Spinal cord (tissue), 10 donors: ENCODE results near the gene IPMK. TPM values are rescaled to one million over a fixed set of nuclear protein-coding genes. Genes with fewer than 3 reads are reported as not detected.

Experiments
- DNase-seq, 6 donors: peaks; one replicate each; pipeline versions ENCODE4 v3.0.0 to v3.0.0-alpha.2; 2013 to 2015; ENCODE audit warnings: low spot score in 6 of 6, low read depth in 4 of 6
- H3K27ac ChIP-seq: one replicate; pipeline ENCODE4 v1.5.1; 2013; ENCODE audit warnings: low read depth, low read length, control low read depth
- H3K27me3 ChIP-seq: one replicate; pipeline ENCODE4 v1.6.1; 2013; ENCODE audit warnings: low read length; ENCODE audit not compliant: control insufficient read depth, insufficient read depth
- H3K36me3 ChIP-seq: one replicate; pipeline ENCODE4 v1.6.1; 2013; ENCODE audit warnings: low read length; ENCODE audit not compliant: control insufficient read depth, insufficient read depth
- H3K4me1 ChIP-seq: one replicate; pipeline ENCODE4 v1.6.1; 2013; ENCODE audit warnings: low read length; ENCODE audit not compliant: control insufficient read depth, insufficient read depth
- H3K4me3 ChIP-seq: one replicate; pipeline ENCODE4 v1.5.1; 2013; ENCODE audit warnings: low read depth, low read length, control low read depth
- H3K9me3 ChIP-seq: one replicate; pipeline ENCODE4 v1.6.1; 2013; ENCODE audit warnings: low read length; ENCODE audit not compliant: control insufficient read depth, insufficient read depth
- WGBS: methylation state at CpG from one replicate; pipeline ENCODE4 v1.1.5; 2013; ENCODE audit warnings: missing lambda C conversion rate; ENCODE audit not compliant: insufficient coverage; 5-methylcytosine and 5-hydroxymethylcytosine counted together
- long read RNA-seq, 4 donors: transcript quantifications; one replicate each; lab custom pipeline, GENCODE V29; 2026
- polyA plus RNA-seq, 2 donors: library from polyadenylated mRNA; unstranded; fragments of 120-200 nt; gene quantifications; one replicate each; pipeline ENCODE4 v1.2.1, GENCODE V29; 2013; ENCODE audit not compliant: insufficient read length in 2 of 2
- total RNA-seq, 2 donors: library from RNA; depleted of rRNA in 1 of 2; stranded (reverse); fragments of 120-200 nt in 1 of 2; fragments of >200 nt in 1 of 2; gene quantifications; one replicate each; pipeline versions ENCODE4 v1.2.3 to v1.2.4, GENCODE V29; 2013 to 2014
- donor health status: healthy.

Gene IPMK
- total RNA-seq (10 to 100 TPM in 1 of 2 donors, 1 to 10 TPM in 1; 4.6 to 19.3 TPM), polyA plus RNA-seq (10 to 100 TPM in 1 of 2 donors, 1 to 10 TPM in 1; 7.5 to 14.2 TPM)
- long read RNA-seq, donor 1, partial matches to known transcripts: 86 of 86 reads
- long read RNA-seq, donor 1, other reads (novel, unspliced or antisense): 0 of 86 reads
- long read RNA-seq, donor 2, full-length matches to known transcripts: 1 of 1 reads
- long read RNA-seq, donor 2, partial matches to known transcripts: 0 of 1 reads
- long read RNA-seq, donor 2, other reads (novel, unspliced or antisense): 0 of 1 reads
- long read RNA-seq, donor 3, full-length matches to known transcripts: 4 of 4 reads
- long read RNA-seq, donor 3, partial matches to known transcripts: 0 of 4 reads
- long read RNA-seq, donor 3, other reads (novel, unspliced or antisense): 0 of 4 reads
- long read RNA-seq, donor 4, full-length matches to known transcripts: 1 of 1 reads
- long read RNA-seq, donor 4, partial matches to known transcripts: 0 of 1 reads
- long read RNA-seq, donor 4, other reads (novel, unspliced or antisense): 0 of 1 reads

GRCh38 chr10:58267713-58268453 is at the start of gene IPMK:
Gene IPMK (minus strand): TSS chr10:58267894. CDS start chr10:58267611, 283 bp downstream.
- peaks cover 9% of the 10 kb centered on the region for H3K4me1 ChIP-seq
- DNase-seq: peak; percentile 74 to 97 (median 87)
- H3K36me3 ChIP-seq: no peaks in the 10 kb centered on the region
- peak within 1 kb of the TSS; percentile 91 for H3K4me3 ChIP-seq
- under 1% methylated on average over 74 of the region's 76 CpGs for WGBS
- H3K27ac ChIP-seq: peak within 1 kb of the TSS; percentile 96
- H3K9me3 ChIP-seq: no peaks in the 10 kb centered on the region
- no peaks in the 10 kb centered on the region for H3K27me3 ChIP-seq

GRCh38 chr10:58316874-58317273 is 49.2 kb upstream of the IPMK start:
- H3K4me3 ChIP-seq: no peak overlapping the region
- H3K4me1 ChIP-seq: no peaks in the 10 kb centered on the region
- no peak for DNase-seq
- H3K27ac ChIP-seq: no peak overlapping the region
- H3K27me3 ChIP-seq: no peaks in the 10 kb centered on the region
- no peaks in the 10 kb centered on the region for H3K36me3 ChIP-seq
- no peaks in the 10 kb centered on the region for H3K9me3 ChIP-seq

- Histone ChIP-seq H3K27me3 (no peaks in the 10 kb centered on the region), H3K36me3 (no peaks in the 10 kb centered on the region), H3K9me3 (no peaks in the 10 kb centered on the region), H3K4me3 (no peak overlapping the region), H3K4me1 (no peaks in the 10 kb centered on the region), H3K27ac (no peak overlapping the region)
- DNase-seq: no peak
Observed at GRCh38 chr10:58311026-58311425, 43.3 kb upstream of the IPMK start.

- Histone ChIP-seq H3K4me1 (no peaks in the 10 kb centered on the region), H3K27me3 (no peaks in the 10 kb centered on the region), H3K36me3 (no peaks in the 10 kb centered on the region), H3K27ac (no peak overlapping the region), H3K4me3 (no peak overlapping the region), H3K9me3 (no peaks in the 10 kb centered on the region)
- WGBS: 100% methylated on average over 1 of the region's 3 CpGs
- no peak for DNase-seq
Observed at GRCh38 chr10:58307676-58308075, 40.0 kb upstream of the IPMK start.

- no peaks in the 10 kb centered on the region for H3K4me1 ChIP-seq
- WGBS: 45% methylated on average over 2 of the region's 4 CpGs
- H3K27ac ChIP-seq: no peak overlapping the region
- no peaks in the 10 kb centered on the region for H3K27me3 ChIP-seq
- DNase-seq: no peak
- no peaks in the 10 kb centered on the region for H3K36me3 ChIP-seq
- H3K4me3 ChIP-seq: no peak overlapping the region
- no peaks in the 10 kb centered on the region for H3K9me3 ChIP-seq
Observed at GRCh38 chr10:58305821-58306220, 38.1 kb upstream of the IPMK start.

GRCh38 chr10:58304099-58304633 is 36.5 kb upstream of the IPMK start:
- DNase-seq: no peak
- WGBS: 83% methylated on average over 2 of the region's 3 CpGs
- Histone ChIP-seq H3K27me3 (no peaks in the 10 kb centered on the region), H3K27ac (no peak overlapping the region), H3K9me3 (no peaks in the 10 kb centered on the region), H3K4me1 (no peaks in the 10 kb centered on the region), H3K4me3 (no peak overlapping the region), H3K36me3 (no peaks in the 10 kb centered on the region)

GRCh38 chr10:58302254-58302653 is 34.6 kb upstream of the IPMK start:
- WGBS: no CpG with 5 or more reads among the region's 2 CpGs
- no peaks in the 10 kb centered on the region for H3K9me3 ChIP-seq

GRCh38 chr10:58300676-58301075 is 33.0 kb upstream of the IPMK start:
- no peak overlapping the region for H3K4me3 ChIP-seq
- DNase-seq: no peak

More at GRCh38 chr10:58302254-58302653, 34.6 kb upstream of the IPMK start:
- H3K4me3 ChIP-seq: no peak overlapping the region
- no peaks in the 10 kb centered on the region for H3K4me1 ChIP-seq
- H3K27ac ChIP-seq: no peak overlapping the region
- no peaks in the 10 kb centered on the region for H3K27me3 ChIP-seq
- no peaks in the 10 kb centered on the region for H3K36me3 ChIP-seq
- no peak for DNase-seq

GRCh38 chr10:58299580-58299979 is 31.9 kb upstream of the IPMK start:
- DNase-seq: peak in 3 of 6 donors; percentile 9 to 52 (median 49)
- no peak overlapping the region for H3K27ac ChIP-seq
- H3K9me3 ChIP-seq: no peaks in the 10 kb centered on the region
- no peaks in the 10 kb centered on the region for H3K4me1 ChIP-seq
- H3K36me3 ChIP-seq: no peaks in the 10 kb centered on the region
- WGBS: 23% methylated on average over 4 of the region's 4 CpGs
- H3K27me3 ChIP-seq: no peaks in the 10 kb centered on the region
- H3K4me3 ChIP-seq: no peak overlapping the region

More at GRCh38 chr10:58300676-58301075, 33.0 kb upstream of the IPMK start:
- Histone ChIP-seq H3K4me1 (no peaks in the 10 kb centered on the region), H3K36me3 (no peaks in the 10 kb centered on the region), H3K9me3 (no peaks in the 10 kb centered on the region), H3K27ac (no peak overlapping the region), H3K27me3 (no peaks in the 10 kb centered on the region)
